Nucleus accumbens (tissue), 56 donors: Measurements from ENCODE around the gene CST7.

Experiments
- DNase-seq, 56 donors: peaks; one replicate each; lab custom pipeline; 2025; lab: John Stamatoyannopoulos, UW

Gene CST7

GRCh38 chr20:24981790-24982189 lies 32.7 kb downstream of the CST7 start:
- peak in 7 of 56 donors; percentile 11 to 42 (median 26) for DNase-seq

GRCh38 chr20:24983896-24984295 lies 34.8 kb downstream of the CST7 start:
- no peak for DNase-seq

GRCh38 chr20:24984961-24985640 lies 36.0 kb downstream of the CST7 start:
- no peak for DNase-seq

GRCh38 chr20:24985802-24986201 lies 36.7 kb downstream of the CST7 start:
- no peak for DNase-seq

- DNase-seq = no peak
These were observed 37.5 kb downstream of the CST7 start for GRCh38 chr20:24986436-24987015.

- no peak for DNase-seq
These were observed 38.2 kb downstream of the CST7 start for GRCh38 chr20:24987244-24987643.

- DNase-seq = no peak
These were observed 39.1 kb downstream of the CST7 start for GRCh38 chr20:24987873-24988835.

GRCh38 chr20:24989162-24989561 lies 40.1 kb downstream of the CST7 start:
- no peak for DNase-seq

GRCh38 chr20:24990810-24991252 lies 41.8 kb downstream of the CST7 start:
- DNase-seq = no peak

GRCh38 chr20:24991897-24992486 lies 42.9 kb downstream of the CST7 start:
- peak in 1 of 56 donors; percentile 62 for DNase-seq

- peak in 55 of 56 donors; percentile 51 to 98 (median 92) for DNase-seq
These were observed 43.6 kb downstream of the CST7 start, which contains the start of gene APMAP for GRCh38 chr20:24992487-24993205. TSS of gene APMAP (minus strand) at chr20:24992751. CDS start at chr20:24992688, 63 bp downstream.

- DNase-seq = no peak
These were observed 44.5 kb downstream of the CST7 start for GRCh38 chr20:24993337-24994185.

GRCh38 chr20:24994186-24994465 lies 45.1 kb downstream of the CST7 start:
- no peak for DNase-seq

GRCh38 chr20:24994470-24995368 lies 45.6 kb downstream of the CST7 start:
- peak in 54 of 56 donors; percentile 30 to 97 (median 85) for DNase-seq

- peak in 1 of 56 donors; percentile 18 for DNase-seq
These were observed 46.8 kb downstream of the CST7 start for GRCh38 chr20:24995741-24996448.

GRCh38 chr20:24996449-24997377 lies 47.6 kb downstream of the CST7 start:
- no peak for DNase-seq
